Lung (tissue), 12 donors: ENCODE measurements around the gene RFX4. TPM values are rescaled to one million over a fixed set of nuclear protein-coding genes. Genes with fewer than 3 reads are reported as not detected.

Source experiments
- ATAC-seq: fragments of 200-7000 bp; cut with Tn5 transposase; one replicate; pipeline ENCODE4 v1.9.1; 2020; ENCODE audit warnings: moderate number of reproducible peaks; ENCODE audit not compliant: insufficient read depth, low FRiP score
- DNase-seq, 3 donors: peaks; one replicate each; pipeline ENCODE4 v3.0.0-alpha.2; 2013 to 2017
- H3K27ac ChIP-seq, 2 donors: one replicate each; pipeline ENCODE4 v1.5.1; 2013; ENCODE audit warnings: mild to moderate bottlenecking in 2 of 2, moderate library complexity in 2 of 2, control low read depth in 1 of 2, inconsistent platforms in 1 of 2, low read depth in 1 of 2, low read length in 1 of 2
- H3K27me3 ChIP-seq, 3 donors: one replicate each; pipeline ENCODE4 v1.5.1; 2013; ENCODE audit warnings: low read length in 2 of 3; ENCODE audit not compliant: control insufficient read depth in 3 of 3, insufficient read depth in 3 of 3
- H3K36me3 ChIP-seq, 4 donors: one replicate each; pipeline ENCODE4 v1.5.1; 2013; ENCODE audit warnings: low read length in 4 of 4, mild to moderate bottlenecking in 1 of 4, moderate library complexity in 1 of 4; ENCODE audit not compliant: control insufficient read depth in 4 of 4, insufficient read depth in 4 of 4
- H3K4me1 ChIP-seq, 5 donors: one replicate each; pipeline ENCODE4 v1.5.1; 2013; ENCODE audit warnings: low read length in 5 of 5, mild to moderate bottlenecking in 2 of 5, moderate library complexity in 1 of 5; ENCODE audit not compliant: control insufficient read depth in 5 of 5, insufficient read depth in 5 of 5
- H3K4me3 ChIP-seq: one replicate; pipeline ENCODE4 v1.5.1; 2013; ENCODE audit warnings: mild to moderate bottlenecking, control low read depth, moderate library complexity
- H3K9ac ChIP-seq, 2 donors: one replicate each; pipeline ENCODE4 v1.5.1; 2013; ENCODE audit warnings: low read length in 2 of 2, control low read depth in 1 of 2; ENCODE audit not compliant: insufficient read depth in 1 of 2
- H3K9me3 ChIP-seq, 4 donors: one replicate each; pipeline ENCODE4 v1.5.1; 2013; ENCODE audit warnings: low read length in 3 of 4, mild to moderate bottlenecking in 1 of 4, moderate library complexity in 1 of 4; ENCODE audit not compliant: control insufficient read depth in 4 of 4, insufficient read depth in 3 of 4
- WGBS, 2 donors: extraction: QIAGEN DNeasy Blood & Tissue Kit; methylation state at CpG; one replicate each; pipeline ENCODE4 v1.1.7; 2013; 5-methylcytosine and 5-hydroxymethylcytosine counted together
- polyA plus RNA-seq, 2 donors: library from polyadenylated mRNA; stranded (reverse); fragments of 200-250 nt; gene quantifications; one replicate each; pipeline ENCODE4 v1.2.1, GENCODE V29; 2013
- total RNA-seq, 2 donors: library from RNA; depleted of rRNA in 1 of 2; stranded (reverse); fragments of >200 nt in 1 of 2; gene quantifications; one replicate each; pipeline ENCODE4 v1.2.1, GENCODE V29; 2014 to 2021
- TF ChIP-seq, protein P1 (sequence below): IDR thresholded peaks from 2 replicates; pipeline ENCODE4 v1.5.1; 2012; ENCODE audit warnings: mild to moderate bottlenecking; ENCODE audit errors: control extremely low read depth, extremely low read depth
- donor health status: control.
- donor health status: control.
- donor health status: Bipolar disorder and iron deficiency.
- donor health status: healthy.
- donor health status: DM: yes; HTN: yes; CAD: no.

RFX4 gene
- total and polyA plus RNA-seq, 4 donors: not detected

DNA sequence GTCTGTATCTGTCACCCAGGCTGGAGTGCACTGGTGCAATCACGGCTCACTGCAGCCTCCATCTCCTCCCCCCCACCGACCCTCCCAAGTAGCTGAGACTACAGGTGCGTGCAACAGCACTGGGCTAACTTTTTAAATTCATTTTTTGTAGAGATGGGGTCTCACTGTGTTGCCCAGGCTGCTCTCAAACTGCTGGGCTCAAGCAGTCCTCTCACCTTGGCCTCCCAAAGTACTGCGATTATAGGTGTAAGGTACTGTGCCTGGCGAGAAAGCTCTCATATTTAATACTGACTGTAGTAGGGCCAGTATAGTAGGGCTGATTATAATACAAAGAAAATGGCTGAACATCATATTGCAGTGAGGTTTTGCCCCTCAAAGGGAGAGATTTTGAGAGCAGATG is 194.1 kb downstream of the RFX4 start:
- Histone ChIP-seq H3K27me3 (no peaks in the 10 kb centered on the region), H3K27ac (no peak overlapping the region), H3K4me3 (no peak overlapping the region), H3K9ac (no peak overlapping the region), H3K4me1 (peaks cover 0 to 22% (median 10%) of the 10 kb centered on the region in 5 donors), H3K36me3 (peaks cover 0 to 6% (median 0%) of the 10 kb centered on the region in 4 donors), H3K9me3 (no peaks in the 10 kb centered on the region)
- TF ChIP-seq, protein P1, sequence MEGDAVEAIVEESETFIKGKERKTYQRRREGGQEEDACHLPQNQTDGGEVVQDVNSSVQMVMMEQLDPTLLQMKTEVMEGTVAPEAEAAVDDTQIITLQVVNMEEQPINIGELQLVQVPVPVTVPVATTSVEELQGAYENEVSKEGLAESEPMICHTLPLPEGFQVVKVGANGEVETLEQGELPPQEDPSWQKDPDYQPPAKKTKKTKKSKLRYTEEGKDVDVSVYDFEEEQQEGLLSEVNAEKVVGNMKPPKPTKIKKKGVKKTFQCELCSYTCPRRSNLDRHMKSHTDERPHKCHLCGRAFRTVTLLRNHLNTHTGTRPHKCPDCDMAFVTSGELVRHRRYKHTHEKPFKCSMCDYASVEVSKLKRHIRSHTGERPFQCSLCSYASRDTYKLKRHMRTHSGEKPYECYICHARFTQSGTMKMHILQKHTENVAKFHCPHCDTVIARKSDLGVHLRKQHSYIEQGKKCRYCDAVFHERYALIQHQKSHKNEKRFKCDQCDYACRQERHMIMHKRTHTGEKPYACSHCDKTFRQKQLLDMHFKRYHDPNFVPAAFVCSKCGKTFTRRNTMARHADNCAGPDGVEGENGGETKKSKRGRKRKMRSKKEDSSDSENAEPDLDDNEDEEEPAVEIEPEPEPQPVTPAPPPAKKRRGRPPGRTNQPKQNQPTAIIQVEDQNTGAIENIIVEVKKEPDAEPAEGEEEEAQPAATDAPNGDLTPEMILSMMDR: no peak
- 95 to 97% methylated on average over 5 of the region's 5 CpGs for WGBS, 2 donors
- ATAC-seq (no peak), DNase-seq (no peak)

- ATAC-seq (no peak), DNase-seq (no peak)
- Histone ChIP-seq H3K4me3 (no peak overlapping the region), H3K9ac (no peak overlapping the region), H3K36me3 (peaks cover 0 to 5% (median 1%) of the 10 kb centered on the region in 4 donors), H3K9me3 (no peaks in the 10 kb centered on the region), H3K4me1 (peaks cover 0 to 24% (median 6%) of the 10 kb centered on the region in 5 donors), H3K27ac (no peak overlapping the region), H3K27me3 (no peaks in the 10 kb centered on the region)
- 61 to 79% methylated on average over 3 of the region's 3 CpGs for WGBS, 2 donors
- TF ChIP-seq, protein P1: no peak
Measured at GRCh38 chr12:106780010-106780631, 197.3 kb downstream of the RFX4 start.

- TF ChIP-seq, protein P1: no peak
- H3K27ac ChIP-seq: no peak overlapping the region
- no peaks in the 10 kb centered on the region for H3K27me3 ChIP-seq
- ATAC-seq (no peak), DNase-seq (no peak)
- no peaks in the 10 kb centered on the region for H3K9me3 ChIP-seq
- 79 to 87% methylated on average over 1 of the region's 1 CpG for WGBS, 2 donors
- peaks cover 0 to 5% (median 3%) of the 10 kb centered on the region in 4 donors for H3K36me3 ChIP-seq
- no peak overlapping the region for H3K4me3 ChIP-seq
- H3K4me1 ChIP-seq: peaks cover 0 to 14% (median 0%) of the 10 kb centered on the region in 5 donors
- no peak overlapping the region for H3K9ac ChIP-seq
Measured at GRCh38 chr12:106782619-106783018, 199.8 kb downstream of the RFX4 start.

DNA sequence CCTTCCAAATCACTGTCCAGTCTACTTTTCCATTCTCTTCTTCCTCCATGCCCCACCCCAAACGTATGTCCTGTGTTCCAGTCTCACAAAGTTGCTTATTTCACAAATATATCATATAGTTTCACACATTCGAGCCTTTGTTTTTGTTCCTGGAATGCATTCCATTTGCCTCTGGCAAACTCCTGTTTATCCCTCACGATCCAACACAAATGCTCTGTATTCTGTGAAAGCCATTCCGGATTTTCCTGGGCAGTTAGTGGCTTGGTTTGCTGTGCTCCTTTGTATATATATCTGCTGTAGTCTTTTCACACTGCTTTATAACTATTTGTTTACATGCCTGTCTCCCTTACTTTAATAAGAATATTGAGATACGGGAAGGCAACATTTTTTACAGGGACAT is 200.7 kb downstream of the RFX4 start:
- Histone ChIP-seq H3K27ac (no peak overlapping the region), H3K9ac (no peak overlapping the region), H3K27me3 (no peaks in the 10 kb centered on the region), H3K36me3 (peaks cover 0 to 5% (median 3%) of the 10 kb centered on the region in 4 donors), H3K4me1 (peaks cover 0 to 14% (median 0%) of the 10 kb centered on the region in 5 donors), H3K9me3 (no peaks in the 10 kb centered on the region), H3K4me3 (no peak overlapping the region)
- ATAC-seq (no peak), DNase-seq (no peak)
- TF ChIP-seq, protein P1: no peak
- WGBS, 2 donors: 87 to 96% methylated on average over 5 of the region's 5 CpGs
